ENCODE measurements around the gene PIP4K2A.

DNA sequence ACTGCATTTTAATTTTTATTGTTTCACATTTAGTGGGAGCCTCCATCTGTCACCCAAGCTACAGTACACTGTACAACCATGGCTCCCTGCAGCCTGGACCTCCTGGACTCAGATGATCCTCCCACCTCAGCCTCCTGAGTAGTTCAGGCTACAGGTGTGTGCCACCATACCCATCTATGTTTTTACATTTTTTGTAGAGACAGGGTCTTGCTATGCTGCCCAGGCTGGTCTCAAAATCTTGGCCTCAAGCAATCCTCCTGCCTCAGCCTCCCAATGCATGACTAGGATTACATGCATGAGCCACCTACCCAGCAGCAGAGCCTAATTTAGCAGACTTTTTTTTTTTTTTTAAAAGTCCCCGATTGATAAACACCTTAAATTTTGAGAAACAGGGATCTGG, 5.6 kb downstream of the PIP4K2A start:
- no peak for TF ChIP-seq CTCF (IDR thresholded peaks at IDR 0.05)
- no peak for TF ChIP-seq POLR2A (IDR thresholded peaks at IDR 0.05)

All from suprapubic skin (tissue), 3 donors.